Activated CD8-positive, alpha-beta memory T cell treated with anti-CD3 and anti-CD28 coated beads, Interleukin-2, amount 50 U/mL, for 24 hours (primary cell): Measurements from ENCODE around the gene NFATC4.

Experiments used
- DNase-seq: peaks from one replicate; pipeline ENCODE4 v3.0.0-alpha.2; 2020; ENCODE audit errors: extremely low read depth

NFATC4 gene

DNA sequence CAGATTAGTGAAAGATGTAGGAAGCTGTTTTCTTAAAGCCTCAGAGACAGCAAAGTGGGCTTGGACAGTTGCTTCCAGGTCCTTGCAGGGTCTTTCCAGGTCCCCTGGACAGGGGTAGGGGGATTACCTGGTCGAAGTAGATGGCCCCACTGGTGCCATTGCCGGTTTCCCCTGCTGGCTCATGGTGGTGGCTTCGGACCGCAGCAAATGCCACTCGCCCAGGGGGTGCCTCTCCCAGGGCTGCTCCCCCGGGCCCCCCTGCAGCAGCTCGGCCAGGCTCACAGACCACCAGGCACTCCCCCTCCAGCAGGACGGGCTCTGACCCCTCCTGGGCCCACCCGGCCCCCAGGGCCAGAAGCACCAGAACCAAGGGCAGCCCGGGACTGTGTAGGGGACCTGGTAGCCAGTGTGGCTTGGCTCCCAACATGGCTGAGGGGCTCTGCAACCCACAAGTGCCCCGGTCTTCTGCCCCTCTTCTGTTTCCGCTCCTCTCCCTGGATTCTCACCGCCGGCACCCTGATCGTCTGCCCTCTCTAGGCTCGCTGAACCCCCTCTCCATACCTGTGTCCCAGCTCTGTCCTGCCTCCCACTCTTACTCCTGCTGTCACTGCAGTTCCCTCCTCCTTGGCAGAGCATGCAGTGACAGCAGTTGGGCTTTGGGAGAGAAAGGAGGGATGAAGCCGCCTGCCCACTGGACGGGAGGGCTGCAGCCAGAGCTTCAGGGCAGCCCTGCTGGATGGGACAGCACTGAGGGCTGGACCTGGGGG lies 60.8 kb downstream of the NFATC4 start:
- DNase-seq: no peak
